Stromal cell of bone marrow (primary cell): ENCODE results near the gene SMAD2.
A peak's percentile ranks its signal among the peaks of the same experiment; 100 is the strongest.

Source experiments
- DNase-seq: peaks from one replicate; pipeline ENCODE4 v3.0.0-alpha.2; 2012; ENCODE audit warnings: low read depth

The SMAD2 gene

DNA sequence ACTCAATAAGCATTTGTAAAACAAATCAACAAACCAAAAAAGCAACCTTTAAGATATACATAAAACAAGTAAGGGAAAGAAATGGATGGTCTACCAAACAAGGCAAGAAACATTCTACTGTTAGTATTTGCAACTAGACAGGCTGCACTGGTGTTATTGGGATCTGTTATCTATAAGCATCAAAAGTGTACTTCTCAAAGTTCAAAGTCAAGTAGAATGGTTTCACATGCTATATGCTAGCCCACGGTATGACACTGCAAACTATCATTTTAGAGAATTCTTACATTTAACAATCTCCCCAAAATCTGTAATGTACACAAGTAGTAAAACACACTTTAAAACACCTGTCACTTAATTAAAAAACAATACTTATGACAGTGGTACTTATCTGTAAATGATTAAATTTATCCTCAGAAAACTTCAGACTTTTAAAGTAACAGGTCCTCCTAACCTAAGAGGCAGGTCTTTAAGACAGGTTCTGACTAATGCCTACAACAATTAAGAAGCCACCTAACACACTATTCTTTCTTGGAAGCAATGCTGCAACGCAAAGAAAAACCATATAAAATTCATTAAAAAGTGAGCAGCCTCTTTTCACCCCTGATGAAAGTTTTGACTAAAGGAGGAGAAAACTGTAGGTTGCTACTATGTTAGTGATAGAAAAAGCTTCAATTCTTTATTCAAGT is 34.8 kb downstream of the SMAD2 start:
- DNase-seq: no peak

DNA sequence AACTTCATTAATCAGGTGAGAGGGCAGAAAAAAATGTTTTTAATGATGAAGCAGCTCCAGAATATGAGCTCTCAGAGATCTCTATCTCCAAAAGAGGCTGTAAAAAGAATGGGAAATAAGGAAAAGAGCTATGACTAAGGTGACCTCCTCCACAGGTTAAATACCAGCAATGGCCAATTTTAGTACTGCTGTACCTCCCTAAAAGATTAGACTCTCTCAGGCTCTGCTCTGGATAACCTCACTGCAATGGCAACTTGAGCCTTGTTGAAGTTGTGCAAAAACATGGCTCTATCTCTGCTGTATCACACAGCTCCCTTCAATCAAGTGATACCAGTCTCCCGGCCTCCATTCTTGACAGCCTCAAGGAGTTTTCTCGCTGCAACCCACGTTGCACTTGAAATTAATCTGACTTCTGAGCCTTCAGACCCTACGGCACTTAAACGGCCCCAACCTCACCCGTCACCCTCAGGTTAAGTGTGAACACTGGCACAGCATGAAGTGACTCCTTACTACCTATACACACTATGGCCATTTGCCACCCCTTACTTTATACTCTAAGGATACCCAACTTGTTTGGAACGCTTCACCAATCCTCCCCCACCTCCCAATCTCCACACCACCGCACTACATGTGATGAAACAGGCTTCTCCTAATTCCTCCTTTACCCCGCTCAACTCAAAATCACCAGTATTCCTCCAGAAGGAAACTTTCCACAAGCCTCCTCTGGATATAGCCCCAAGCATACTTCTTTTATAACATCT is 36.3 kb downstream of the SMAD2 start:
- no peak for DNase-seq

DNA sequence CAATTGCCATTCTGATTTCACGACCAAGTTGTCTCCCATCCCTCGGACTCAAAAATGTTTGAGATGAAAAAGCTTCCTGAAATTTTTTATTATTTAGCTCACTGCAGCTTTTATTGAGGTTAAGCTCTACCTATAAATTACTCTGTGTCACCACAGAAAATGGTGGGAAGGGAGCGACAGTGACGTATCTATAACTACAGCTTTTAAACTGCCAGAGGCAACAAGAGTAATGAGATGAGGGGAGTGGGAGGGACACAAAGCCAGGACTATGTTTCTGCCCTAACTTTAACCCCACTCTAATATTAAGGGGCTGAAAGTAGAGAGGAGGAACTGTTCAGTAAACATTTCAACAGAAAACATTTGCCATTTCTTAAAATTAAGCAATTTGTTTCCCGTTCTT is 37.4 kb downstream of the SMAD2 start:
- DNase-seq: no peak

DNA sequence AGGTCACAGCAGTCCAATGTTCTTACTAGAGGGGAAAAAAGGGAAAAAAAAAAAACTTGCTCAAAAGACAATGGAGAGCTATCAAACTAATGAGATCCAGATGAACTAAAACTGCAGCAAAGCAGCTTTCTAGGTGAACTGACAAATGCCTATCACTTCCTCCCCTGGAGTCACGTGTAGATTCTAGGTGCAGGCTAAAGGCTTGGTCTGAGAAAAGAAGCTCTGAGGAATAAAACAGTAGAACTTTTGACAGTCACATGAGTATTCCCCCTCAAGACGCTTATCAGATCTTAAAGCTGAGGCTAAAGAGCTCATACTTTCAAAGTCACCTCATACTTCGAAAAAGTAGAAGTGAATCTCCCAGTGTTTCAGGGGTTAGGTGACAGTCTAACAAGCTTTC is 42.3 kb downstream of the SMAD2 start:
- DNase-seq: no peak

DNA sequence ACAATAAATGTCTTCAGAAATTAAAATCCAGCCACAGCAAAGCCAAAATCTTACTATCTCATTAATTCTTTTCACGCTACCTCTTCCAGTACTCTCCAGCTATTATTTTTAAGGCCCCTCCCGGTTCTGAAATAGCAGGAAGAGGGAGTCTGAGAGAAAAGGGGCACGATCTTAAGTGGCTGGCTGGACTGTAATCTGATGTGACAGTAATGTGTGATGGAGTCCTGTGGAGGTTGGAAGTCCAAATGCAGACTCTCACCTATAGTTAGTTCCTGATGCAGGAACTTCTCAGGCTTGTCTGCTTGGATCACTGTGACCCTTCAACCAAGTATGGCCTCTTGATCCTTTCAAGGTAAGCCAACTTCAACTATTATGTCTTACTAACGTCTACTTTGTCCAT is 43.2 kb downstream of the SMAD2 start:
- no peak for DNase-seq

DNA sequence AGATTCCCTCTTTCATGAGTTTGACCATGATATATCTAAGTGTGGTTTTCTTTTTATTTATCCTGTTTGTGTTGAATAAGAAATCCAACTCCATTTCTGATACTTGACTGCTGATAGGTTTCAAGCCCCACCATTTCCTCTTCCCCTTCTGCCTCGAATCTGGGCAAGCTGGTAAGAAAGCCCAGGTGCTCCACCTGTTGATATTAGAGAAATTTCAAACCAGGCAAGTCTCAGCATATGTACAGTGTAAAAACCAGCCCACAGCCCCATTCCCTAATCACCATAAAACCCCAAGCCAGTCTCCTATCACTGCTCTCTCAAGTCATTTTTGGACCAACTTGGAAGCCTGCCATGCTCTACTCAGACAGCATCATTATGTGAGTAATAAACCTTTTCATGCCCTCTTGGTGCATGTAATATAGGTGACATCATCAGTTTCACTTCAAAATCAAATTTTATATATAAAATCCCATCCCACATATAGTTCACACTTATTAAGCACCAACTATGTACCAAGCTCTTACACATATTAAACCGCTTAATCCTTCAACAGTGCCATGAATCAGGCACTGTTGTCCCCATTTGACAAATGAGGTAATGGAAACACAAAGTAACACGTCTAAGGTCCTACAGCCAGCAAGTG is 46.6 kb downstream of the SMAD2 start:
- peak; percentile 36 for DNase-seq

DNA sequence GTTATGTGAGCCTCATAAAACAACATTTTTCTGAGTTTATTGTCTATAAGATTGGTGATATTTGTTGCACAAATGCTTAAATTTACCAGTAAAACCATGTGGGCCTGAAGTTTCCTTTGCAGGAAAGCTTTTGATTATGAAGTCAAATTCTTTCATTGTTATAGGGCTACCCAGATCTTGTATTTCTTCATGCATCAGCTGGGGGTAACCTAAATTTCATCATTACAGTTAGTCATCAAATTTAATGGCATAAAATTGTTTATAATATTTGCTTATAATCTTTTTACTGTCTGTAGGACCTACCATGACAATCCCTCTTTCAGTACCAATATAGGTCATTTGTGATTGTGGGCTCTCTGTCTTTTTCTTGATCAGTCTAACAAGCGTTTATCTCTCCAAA is 47.8 kb downstream of the SMAD2 start:
- peak; percentile 6 for DNase-seq

DNA sequence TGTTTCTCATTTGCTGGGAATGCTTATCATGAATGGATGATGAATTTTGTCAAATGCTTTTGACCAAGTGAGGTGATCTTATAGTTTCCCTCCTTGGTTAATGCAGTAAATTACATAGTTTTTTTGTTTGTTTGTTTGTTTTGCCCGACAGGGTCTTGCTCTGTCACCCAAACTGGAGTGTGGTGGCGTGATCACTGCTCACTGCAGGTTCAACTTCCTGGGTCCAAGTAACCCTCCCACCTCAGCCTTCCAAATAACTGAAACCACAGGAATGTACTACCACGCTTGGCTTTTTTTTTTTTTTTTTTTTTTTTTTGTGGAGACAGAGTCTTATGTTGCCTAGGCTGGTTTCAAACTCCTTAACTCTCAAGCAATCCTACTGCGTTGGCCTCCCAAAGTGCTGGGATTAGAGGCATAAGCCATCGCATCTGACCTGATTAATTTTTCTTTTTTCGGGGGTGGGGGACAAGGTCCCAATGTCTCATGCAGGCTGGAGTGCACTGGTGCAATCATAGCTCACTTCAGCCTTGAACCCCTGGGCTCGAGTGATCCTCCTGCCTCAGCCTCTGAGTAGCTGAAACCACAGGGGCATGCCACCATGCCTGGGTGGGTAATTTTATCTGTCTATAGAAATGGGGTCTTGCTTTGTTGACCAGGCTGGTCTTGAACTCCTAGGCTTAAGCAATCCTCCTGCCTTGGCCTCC is 48.6 kb downstream of the SMAD2 start:
- DNase-seq: no peak

DNA sequence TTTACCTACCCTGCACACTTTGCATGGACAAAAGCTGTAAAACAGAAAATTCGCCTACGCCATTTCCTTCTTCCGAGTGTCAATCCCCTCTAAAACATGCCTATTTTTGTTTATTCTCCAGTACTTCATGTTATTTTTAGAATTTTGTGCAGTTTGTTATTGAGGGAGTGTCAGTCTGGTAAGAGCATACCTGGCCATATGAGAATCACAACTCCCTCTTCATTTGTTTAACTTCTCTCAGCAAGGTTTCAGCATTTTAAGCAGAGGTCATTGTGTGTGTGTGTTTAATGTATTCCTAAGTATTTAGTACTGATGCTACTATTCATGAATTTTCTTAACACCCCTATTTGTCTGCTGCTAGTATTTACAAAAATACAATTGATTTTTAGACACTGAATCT is 49.4 kb downstream of the SMAD2 start:
- DNase-seq: no peak

DNA sequence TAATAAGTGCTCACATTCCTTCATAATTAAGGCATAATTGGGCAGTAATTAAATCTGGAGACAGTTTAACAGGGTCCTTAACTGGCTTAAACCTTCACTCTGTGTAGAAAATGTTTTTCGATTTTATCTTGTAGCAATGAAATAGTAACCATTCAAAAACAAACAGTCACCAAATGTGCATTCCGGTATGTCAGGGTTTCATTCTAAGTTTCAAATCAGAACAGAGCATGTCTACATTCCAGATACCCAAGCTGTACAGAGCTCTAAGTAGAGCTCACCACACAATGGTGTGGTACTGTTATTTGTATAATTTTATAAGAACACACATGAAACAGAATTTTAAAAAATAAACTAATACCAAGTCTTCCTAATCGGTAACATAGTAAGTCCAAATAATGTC is 52.6 kb downstream of the SMAD2 start:
- no peak for DNase-seq

DNA sequence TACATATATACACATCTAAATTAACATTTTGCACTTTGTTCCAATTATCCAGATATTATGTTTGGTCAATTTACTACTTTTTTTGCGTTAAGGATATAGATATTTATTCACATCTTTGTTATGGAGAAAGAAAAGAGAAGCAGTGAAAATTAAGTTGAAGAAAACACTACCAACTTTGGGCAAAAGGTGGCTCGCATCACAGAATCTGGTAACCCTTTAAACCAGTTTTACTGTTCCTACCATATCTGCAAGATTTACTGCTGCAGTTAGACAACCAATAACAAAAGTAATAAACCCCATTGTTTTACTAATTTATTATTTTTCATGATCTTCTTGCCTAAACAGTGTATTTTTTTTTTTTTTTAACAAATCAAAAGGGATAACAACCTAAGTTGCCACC is 53.6 kb downstream of the SMAD2 start:
- no peak for DNase-seq

DNA sequence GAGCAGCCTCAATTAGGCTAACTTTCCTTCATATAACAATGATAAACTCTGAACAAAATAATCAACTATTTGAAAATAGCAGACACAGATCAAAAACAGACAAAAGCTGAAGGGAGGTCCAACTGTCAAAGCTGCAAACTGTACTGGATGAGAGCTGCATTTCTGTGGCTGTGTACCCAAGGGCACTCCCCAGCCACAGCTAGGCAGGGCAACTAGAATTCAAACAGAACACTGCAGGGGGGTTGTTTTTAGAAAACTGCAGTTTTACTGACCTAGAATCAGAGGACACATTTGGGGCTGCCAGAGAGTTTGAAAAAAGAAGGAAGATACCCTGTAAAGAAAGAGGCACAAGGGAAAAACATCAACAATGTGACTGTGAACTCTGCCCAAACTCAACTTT is 56.8 kb downstream of the SMAD2 start:
- no peak for DNase-seq

DNA sequence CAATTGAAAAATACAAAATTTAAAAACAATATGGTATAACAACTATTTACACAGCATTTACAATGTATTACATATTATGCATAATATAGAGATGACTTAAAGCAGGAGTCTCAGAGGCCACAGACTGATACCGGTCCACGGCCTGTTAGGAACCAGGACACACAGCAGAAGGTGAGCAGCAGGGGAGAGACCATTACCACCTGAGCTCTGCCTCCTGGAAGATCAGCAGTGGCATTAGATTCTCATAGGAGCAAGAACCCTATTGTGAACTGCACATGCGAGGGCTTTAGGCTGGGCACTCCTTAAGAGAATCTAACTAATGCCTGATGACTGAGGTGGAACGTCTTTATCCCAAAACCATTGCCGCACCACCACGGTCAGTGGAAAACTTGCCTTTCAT is 58.0 kb downstream of the SMAD2 start:
- DNase-seq: no peak

DNA sequence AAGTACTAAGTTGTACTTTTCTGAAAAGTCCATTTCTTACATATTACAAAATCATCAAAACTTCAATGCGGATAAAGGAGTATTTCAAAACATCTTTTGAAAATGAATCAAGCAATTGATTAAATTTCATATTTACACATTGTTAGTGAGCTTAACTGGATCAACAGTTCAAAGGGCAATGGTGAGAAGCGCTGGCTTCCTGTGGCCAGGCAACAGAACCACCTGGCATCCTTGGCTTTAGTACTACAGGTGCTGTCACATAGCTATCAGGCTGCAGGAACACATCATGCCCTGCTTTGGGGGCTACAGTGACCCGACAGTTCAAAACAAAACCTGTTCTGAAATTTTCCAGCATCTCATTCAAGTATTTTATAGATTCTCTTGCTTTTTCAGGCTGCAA is 59.2 kb downstream of the SMAD2 start:
- no peak for DNase-seq

DNA sequence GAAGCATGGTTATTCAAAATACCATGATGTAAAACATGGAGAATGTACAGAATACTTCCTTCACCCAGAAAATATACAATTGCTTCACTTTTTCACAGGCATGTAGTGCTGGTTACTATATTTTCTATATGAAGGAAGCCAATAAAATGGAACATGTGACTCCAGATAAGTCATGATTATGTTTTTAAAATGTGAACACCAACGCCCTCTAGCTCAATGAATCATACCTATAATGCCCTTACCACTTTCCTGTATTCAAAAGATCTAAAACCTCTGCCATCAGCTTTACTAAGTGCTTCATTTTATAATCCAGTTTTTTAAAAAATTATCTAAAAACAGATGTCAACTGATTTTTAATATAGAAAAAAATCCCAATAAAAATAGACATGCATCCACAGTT is 59.9 kb downstream of the SMAD2 start:
- DNase-seq: no peak

DNA sequence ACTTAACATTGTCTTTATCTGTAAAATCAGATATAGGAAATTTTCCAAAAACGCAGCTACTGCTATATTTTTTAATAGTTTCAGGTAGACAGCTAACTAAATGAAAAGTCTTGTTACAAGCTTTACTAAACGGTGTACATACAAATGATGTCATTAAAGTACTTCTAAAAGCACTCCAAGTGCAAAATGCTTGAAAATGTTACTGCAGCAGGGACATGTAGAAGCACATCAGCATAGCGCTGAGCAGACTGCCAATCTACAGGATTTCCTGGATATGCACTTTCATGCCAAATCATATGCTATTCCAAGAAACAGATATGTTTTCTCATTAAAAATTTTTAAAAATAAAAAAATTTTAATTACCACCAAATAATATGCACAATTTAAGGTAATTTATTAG is 61.7 kb downstream of the SMAD2 start:
- no peak for DNase-seq

DNA sequence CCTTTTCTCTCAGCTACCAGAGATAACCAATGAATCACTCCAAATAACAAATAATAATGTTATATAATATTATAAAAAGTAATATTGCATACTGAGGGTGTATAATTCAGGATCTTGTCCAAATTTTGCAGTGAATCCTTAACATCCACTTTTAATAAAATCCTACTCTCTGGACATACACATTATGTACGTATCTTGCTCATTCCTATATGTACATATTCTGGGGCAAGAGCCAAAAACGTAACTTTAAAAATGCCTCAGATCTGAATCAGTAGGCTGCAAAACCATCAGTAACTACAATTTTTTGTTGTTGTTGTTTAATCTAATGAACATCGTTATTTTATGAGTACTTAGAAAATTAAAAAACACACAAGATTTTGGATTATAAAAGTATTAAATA is 65.3 kb downstream of the SMAD2 start:
- DNase-seq: no peak

DNA sequence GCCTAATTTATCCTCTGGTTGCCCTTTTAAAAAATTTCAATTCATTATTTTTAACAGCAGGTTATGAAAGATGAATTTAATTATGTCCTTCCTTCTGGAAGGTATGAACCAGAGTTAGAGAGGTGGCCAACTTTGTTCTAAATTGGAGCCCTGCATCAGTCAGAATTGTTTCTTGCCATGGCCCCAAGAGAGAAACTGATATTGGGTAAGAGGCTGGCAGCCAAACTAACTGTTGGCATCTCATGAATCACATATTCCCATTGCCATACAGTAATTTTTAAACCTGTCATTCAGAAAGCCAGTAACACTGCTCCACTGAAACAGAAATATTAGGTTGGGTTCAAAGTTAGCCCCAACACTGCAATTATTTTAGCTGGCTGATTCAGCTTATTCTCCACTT is 67.4 kb downstream of the SMAD2 start:
- DNase-seq: peak; percentile 23

DNA sequence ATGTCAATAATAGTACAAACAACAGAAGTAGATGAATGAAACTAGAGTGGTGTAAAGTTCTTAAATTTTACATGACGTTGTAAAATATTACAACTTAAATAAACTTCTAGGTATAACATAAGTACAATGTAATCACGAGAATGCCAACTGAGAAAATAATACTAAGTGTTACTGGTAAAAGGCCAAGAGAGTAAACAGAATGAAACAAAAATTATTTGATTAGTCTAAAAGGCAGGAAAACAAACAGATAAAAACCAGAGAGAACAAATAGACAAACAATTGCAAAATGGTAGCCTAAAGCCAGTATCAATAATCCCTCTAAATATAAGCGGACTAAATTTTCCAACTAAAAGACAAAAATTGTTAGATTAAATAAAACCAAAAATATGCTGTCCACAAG is 71.9 kb downstream of the SMAD2 start:
- no peak for DNase-seq

DNA sequence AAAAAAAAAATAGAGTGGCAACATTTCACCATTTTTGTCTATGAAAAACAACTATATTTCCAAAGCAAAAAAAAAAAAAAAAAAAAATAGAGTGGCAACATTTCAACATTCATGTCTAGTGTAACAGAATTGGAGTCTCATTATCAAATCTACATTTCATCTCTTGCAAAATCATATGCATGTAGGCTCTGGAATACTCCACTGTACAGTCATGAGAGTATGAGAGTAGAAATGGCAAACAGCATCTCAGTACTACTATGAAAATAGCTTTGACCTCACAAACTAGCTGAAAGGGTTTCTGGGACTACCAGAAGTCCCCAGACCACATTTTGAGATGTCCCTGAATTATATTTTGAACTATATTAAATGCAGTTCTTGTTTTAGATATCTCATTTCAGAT is 82.8 kb downstream of the SMAD2 start:
- DNase-seq: no peak

DNA sequence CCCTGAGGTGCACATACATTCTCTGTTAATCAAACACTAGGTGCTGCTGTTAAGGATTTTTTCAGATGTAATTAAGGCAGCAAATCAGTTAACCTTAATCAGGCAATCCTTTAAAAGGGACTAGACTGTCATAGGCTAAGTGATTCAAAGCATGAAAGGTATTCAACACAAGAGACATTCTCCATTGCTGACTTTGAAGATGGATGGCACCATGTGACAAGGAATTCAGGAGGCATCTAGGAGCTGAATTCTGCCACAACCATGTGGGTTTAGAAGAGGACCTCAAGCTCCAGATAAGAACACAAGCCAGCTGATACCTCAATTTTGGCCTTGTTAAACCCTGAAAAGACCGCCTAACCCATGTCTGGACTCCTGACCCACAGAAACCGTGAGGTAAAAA is 84.0 kb downstream of the SMAD2 start:
- DNase-seq: no peak

DNA sequence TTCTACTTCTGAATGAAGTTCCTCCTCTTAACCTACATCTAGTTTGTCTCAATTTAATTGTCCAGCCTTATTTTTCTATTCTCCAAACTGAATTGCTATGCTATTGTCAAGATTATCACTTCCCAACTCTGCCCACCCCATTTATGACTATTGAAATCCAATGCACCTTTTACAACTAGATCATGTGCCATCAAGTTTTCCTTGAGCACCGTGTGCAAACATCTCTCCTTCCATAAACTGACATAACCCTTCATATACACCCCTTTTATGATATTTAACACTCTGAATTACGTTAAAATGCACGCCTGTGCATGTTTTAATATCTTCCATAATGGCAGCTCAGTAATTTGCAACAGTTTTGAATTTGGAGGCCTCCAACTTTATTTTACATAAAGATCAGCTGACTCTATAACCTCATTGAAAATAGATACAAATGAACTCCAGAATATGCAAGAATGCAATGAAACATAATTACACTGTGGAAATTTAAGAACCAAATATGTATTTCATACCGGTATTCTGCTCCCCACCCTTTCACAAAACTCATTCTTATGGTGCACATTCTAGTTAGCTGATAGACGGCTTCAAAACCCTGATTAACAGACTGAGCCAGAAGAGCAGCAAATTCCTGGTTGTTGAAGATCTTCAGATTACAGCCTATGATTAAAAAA is 85.5 kb downstream of the SMAD2 start:
- DNase-seq: no peak
